Astrocyte (in vitro differentiated cells and primary cell): ENCODE measurements around the gene IL20. TPM values are rescaled to one million over a fixed set of nuclear protein-coding genes. Genes with fewer than 3 reads are reported as not detected.

Experiments used
- DNase-seq: peaks from one replicate; pipeline ENCODE4 v3.0.0-alpha.2; 2010; ENCODE audit warnings: low read depth
- FAIRE-seq: peaks from 2 replicates; lab custom pipeline; 2011; peaks lifted over from hg19 to GRCh38; lab: Jason Lieb, UNC
- H2AFZ ChIP-seq: 2 replicates; pipeline ENCODE4 v1.6.0; 2012; ENCODE audit warnings: low read depth, low read length, inconsistent platforms
- H3K27ac ChIP-seq: 2 replicates; pipeline ENCODE4 v1.5.1; 2011; ENCODE audit warnings: low read depth, low read length, inconsistent platforms
- H3K27me3 ChIP-seq: 2 replicates; pipeline ENCODE4 v1.6.0; 2011; ENCODE audit warnings: low read length, inconsistent platforms; ENCODE audit not compliant: insufficient read depth
- H3K36me3 ChIP-seq: 2 replicates; pipeline ENCODE4 v1.5.1; 2011; ENCODE audit warnings: low read length, inconsistent platforms; ENCODE audit not compliant: insufficient read depth
- H3K4me1 ChIP-seq: 2 replicates; pipeline ENCODE4 v1.5.1; 2011; ENCODE audit warnings: low read length, inconsistent platforms; ENCODE audit not compliant: insufficient read depth
- H3K4me2 ChIP-seq: 2 replicates; pipeline ENCODE4 v1.6.0; 2012; ENCODE audit warnings: low read length, inconsistent platforms
- H3K4me3 ChIP-seq: 2 replicates; pipeline ENCODE4 v1.5.1; 2011; ENCODE audit warnings: low read depth, mild to moderate bottlenecking, low read length, inconsistent platforms; ENCODE audit not compliant: insufficient read depth
- H3K79me2 ChIP-seq: 2 replicates; pipeline ENCODE4 v1.6.0; 2012; ENCODE audit warnings: mild to moderate bottlenecking, low read length, inconsistent platforms; ENCODE audit not compliant: insufficient read depth
- H3K9ac ChIP-seq: 2 replicates; pipeline ENCODE4 v1.6.0; 2012; ENCODE audit warnings: mild to moderate bottlenecking, low read length, inconsistent platforms
- H3K9me3 ChIP-seq: 2 replicates; pipeline ENCODE4 v1.5.1; 2012; ENCODE audit warnings: low read depth, mild to moderate bottlenecking, low read length, inconsistent platforms; ENCODE audit not compliant: insufficient read depth
- H4K20me1 ChIP-seq: 2 replicates; pipeline ENCODE4 v1.6.0; 2012; ENCODE audit warnings: low read length, inconsistent platforms; ENCODE audit not compliant: insufficient read depth
- H3K27ac Mint-ChIP-seq: one replicate; pipeline ENCODE4 v1.8.0; 2021; ENCODE audit warnings: mild to moderate bottlenecking, mixed read lengths; ENCODE audit not compliant: unreplicated experiment
- H3K27me3 Mint-ChIP-seq: one replicate; pipeline ENCODE4 v1.8.0; 2021; ENCODE audit warnings: low read depth, mixed read lengths; ENCODE audit not compliant: unreplicated experiment
- H3K36me3 Mint-ChIP-seq: one replicate; pipeline ENCODE4 v1.8.0; 2021; ENCODE audit warnings: low read depth, mixed read lengths; ENCODE audit not compliant: unreplicated experiment
- H3K4me1 Mint-ChIP-seq: one replicate; pipeline ENCODE4 v1.8.0; 2021; ENCODE audit warnings: low read depth, mixed read lengths; ENCODE audit not compliant: unreplicated experiment
- H3K4me3 Mint-ChIP-seq: one replicate; pipeline ENCODE4 v1.8.0; 2021; ENCODE audit warnings: mild to moderate bottlenecking, moderate library complexity, mixed read lengths; ENCODE audit not compliant: unreplicated experiment
- H3K9me3 Mint-ChIP-seq: one replicate; pipeline ENCODE4 v1.8.0; 2021; ENCODE audit warnings: mild to moderate bottlenecking, mixed read lengths; ENCODE audit not compliant: unreplicated experiment
- EZH2 ChIP-seq: IDR thresholded peaks from 2 replicates; pipeline ENCODE4 v1.6.1; 2012; ENCODE audit warnings: mild to moderate bottlenecking, low read length, inconsistent platforms; ENCODE audit not compliant: insufficient read depth
- total RNA-seq: library from RNA; stranded (reverse); gene quantifications from 2 replicates; pipeline ENCODE4 v1.2.1, GENCODE V29; 2021
- TF ChIP-seq, protein P1 (sequence below): IDR thresholded peaks from 2 replicates; pipeline ENCODE4 v1.5.1; 2011; ENCODE audit warnings: low read depth, mild to moderate bottlenecking, inconsistent platforms, low read length, moderate library complexity; ENCODE audit not compliant: insufficient read depth

IL20 gene
- total RNA-seq, 1 donor from 2014 or later: not detected

DNA sequence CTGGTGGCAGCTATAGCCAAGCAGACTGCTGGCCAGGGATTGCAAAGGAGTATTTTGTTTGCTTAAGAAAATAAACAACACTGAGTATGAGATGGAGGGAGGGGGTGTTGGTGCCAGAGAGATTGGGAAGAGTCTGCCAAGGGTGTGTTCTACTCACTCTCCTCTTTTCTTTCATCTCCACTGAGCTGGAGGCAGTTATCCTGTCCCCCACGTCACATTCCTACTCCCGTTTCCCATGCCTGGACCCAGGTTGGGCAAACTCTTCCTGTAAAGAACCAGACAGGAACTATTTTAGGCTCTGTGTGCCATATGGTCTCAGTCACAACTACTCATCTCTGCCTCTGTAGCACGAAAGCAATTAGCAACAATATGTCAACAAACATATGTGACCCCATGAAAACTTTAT is 30.4 kb downstream of the IL20 start:
- TF ChIP-seq, protein P1, sequence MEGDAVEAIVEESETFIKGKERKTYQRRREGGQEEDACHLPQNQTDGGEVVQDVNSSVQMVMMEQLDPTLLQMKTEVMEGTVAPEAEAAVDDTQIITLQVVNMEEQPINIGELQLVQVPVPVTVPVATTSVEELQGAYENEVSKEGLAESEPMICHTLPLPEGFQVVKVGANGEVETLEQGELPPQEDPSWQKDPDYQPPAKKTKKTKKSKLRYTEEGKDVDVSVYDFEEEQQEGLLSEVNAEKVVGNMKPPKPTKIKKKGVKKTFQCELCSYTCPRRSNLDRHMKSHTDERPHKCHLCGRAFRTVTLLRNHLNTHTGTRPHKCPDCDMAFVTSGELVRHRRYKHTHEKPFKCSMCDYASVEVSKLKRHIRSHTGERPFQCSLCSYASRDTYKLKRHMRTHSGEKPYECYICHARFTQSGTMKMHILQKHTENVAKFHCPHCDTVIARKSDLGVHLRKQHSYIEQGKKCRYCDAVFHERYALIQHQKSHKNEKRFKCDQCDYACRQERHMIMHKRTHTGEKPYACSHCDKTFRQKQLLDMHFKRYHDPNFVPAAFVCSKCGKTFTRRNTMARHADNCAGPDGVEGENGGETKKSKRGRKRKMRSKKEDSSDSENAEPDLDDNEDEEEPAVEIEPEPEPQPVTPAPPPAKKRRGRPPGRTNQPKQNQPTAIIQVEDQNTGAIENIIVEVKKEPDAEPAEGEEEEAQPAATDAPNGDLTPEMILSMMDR: no peak
- no peak for TF ChIP-seq EZH2
- H3K9ac ChIP-seq: no peak overlapping the region
- no peak overlapping the region for H2AFZ ChIP-seq
- no peak overlapping the region for H3K27ac ChIP-seq
- DNase-seq (no peak), FAIRE-seq (no peak)
- Mint-ChIP-seq H3K36me3 (no peaks in the 10 kb centered on the region), H3K4me1 (peaks cover 26% of the 10 kb centered on the region), H3K27me3 (peaks cover 8% of the 10 kb centered on the region), H3K4me3 (no peak overlapping the region), H3K9me3 (no peaks in the 10 kb centered on the region), H3K27ac (no peak overlapping the region)
- no peaks in the 10 kb centered on the region for H3K79me2 ChIP-seq
- H3K9me3 ChIP-seq: no peaks in the 10 kb centered on the region
- no peaks in the 10 kb centered on the region for H3K36me3 ChIP-seq
- peaks cover 13% of the 10 kb centered on the region for H3K4me1 ChIP-seq
- H3K27me3 ChIP-seq: no peaks in the 10 kb centered on the region
- H3K4me2 ChIP-seq: no peak overlapping the region
- no peak overlapping the region for H3K4me3 ChIP-seq
- H4K20me1 ChIP-seq: no peaks in the 10 kb centered on the region

DNA sequence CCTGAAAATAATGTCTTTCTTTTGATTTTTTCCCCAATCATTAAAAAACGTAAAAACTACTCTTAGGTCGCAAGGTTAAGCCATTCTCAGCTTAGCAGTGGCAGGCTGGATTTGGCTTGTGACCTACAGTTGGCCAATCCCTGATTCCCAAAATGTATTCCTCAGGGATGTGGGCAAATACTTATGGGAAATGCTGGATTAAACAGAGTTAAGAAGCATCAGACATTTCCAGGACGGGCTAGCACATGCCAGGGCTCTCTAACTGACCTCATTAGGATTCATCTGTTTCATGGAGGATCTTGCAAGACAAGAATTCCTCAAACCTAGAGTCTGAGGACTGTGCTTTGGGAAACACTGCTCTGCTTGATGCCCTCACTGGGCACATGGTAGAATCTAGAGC is 30.8 kb downstream of the IL20 start:
- Histone ChIP-seq H3K4me2 (no peak overlapping the region), H3K36me3 (no peaks in the 10 kb centered on the region), H3K27me3 (no peaks in the 10 kb centered on the region), H4K20me1 (no peaks in the 10 kb centered on the region), H3K27ac (no peak overlapping the region), H3K4me1 (peaks cover 13% of the 10 kb centered on the region), H3K79me2 (no peaks in the 10 kb centered on the region), H2AFZ (no peak overlapping the region), H3K9ac (no peak overlapping the region), H3K4me3 (no peak overlapping the region), H3K9me3 (no peaks in the 10 kb centered on the region)
- H3K27me3 Mint-ChIP-seq: peaks cover 12% of the 10 kb centered on the region
- DNase-seq (no peak), FAIRE-seq (no peak)
- no peaks in the 10 kb centered on the region for H3K36me3 Mint-ChIP-seq
- no peaks in the 10 kb centered on the region for H3K9me3 Mint-ChIP-seq
- no peak for TF ChIP-seq EZH2
- TF ChIP-seq, protein P1: no peak
- peaks cover 24% of the 10 kb centered on the region for H3K4me1 Mint-ChIP-seq
- H3K27ac Mint-ChIP-seq: no peak overlapping the region
- no peak overlapping the region for H3K4me3 Mint-ChIP-seq

DNA sequence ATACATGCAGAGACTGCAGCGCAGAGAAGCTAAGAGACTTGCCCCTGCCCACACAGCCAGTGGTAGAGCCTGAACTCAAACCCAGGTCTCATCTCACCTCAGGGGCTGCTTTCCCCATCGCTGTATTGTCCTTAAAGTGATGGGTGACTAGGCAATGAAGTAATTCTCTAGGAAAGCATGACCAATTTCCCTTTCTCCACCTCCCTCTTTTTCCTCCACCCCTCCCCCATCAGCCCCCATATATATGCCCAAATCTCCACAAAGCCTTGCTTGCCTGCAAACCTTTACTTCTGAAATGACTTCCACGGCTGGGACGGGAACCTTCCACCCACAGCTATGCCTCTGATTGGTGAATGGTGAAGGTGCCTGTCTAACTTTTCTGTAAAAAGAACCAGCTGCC is 31.8 kb downstream of the IL20 start, which contains the start of gene IL24:
Gene IL24 (plus strand): TSS at position 269 of the 400 bp plus-strand sequence. CDS start 390 bp downstream, outside the sequence.
- Histone ChIP-seq H3K9me3 (no peaks in the 10 kb centered on the region), H3K27ac (peak within 1 kb of the TSS; percentile 7), H3K4me3 (no peak within 1 kb of the TSS), H3K27me3 (no peaks in the 10 kb centered on the region), H3K4me2 (peak within 1 kb of the TSS; percentile 80), H3K79me2 (no peaks in the 10 kb centered on the region), H3K9ac (peak within 1 kb of the TSS; percentile 54), H3K36me3 (no peaks in the 10 kb centered on the region), H3K4me1 (peaks cover 13% of the 10 kb centered on the region), H4K20me1 (no peaks in the 10 kb centered on the region), H2AFZ (peak within 1 kb of the TSS; percentile 77)
- Mint-ChIP-seq H3K4me3 (no peak within 1 kb of the TSS), H3K9me3 (no peaks in the 10 kb centered on the region), H3K27ac (peak within 1 kb of the TSS; percentile 12), H3K36me3 (no peaks in the 10 kb centered on the region), H3K4me1 (peaks cover 24% of the 10 kb centered on the region), H3K27me3 (peaks cover 17% of the 10 kb centered on the region)
- no peak for FAIRE-seq
- no peak for DNase-seq
- TF ChIP-seq EZH2: no peak
